ENCODE measurements around the gene ARHGAP26. TPM values are rescaled to one million over a fixed set of nuclear protein-coding genes. Genes with fewer than 3 reads are reported as not detected.

ARHGAP26 gene
- total RNA-seq, 1 donor from 2014 or later, result 8.9 TPM

GRCh38 chr5:143205883-143206195, 435.7 kb downstream of the ARHGAP26 start:
- Mint-ChIP-seq H3K9me3 (peaks cover 13% of the 10 kb centered on the region), H3K4me3 (no peak overlapping the region), H3K27ac (peak overlapping the region; percentile 54), H3K36me3 (peaks cover 6% of the 10 kb centered on the region), H3K4me1 (peaks cover 23% of the 10 kb centered on the region), H3K27me3 (ENCODE audit: low read depth) (no peaks in the 10 kb centered on the region)
- no peak for TF ChIP-seq CTCF (IDR thresholded peaks at IDR 0.05; ENCODE audit: unreplicated experiment)
- no peak for DNase-seq (ENCODE audit: low spot score in 2 of 2, unreplicated experiment in 2 of 2)

GRCh38 chr5:143206196-143207053, 436.2 kb downstream of the ARHGAP26 start:
- peaks cover 13% of the 10 kb centered on the region for H3K9me3 Mint-ChIP-seq
- no peak overlapping the region for H3K4me3 Mint-ChIP-seq
- peak overlapping the region; percentile 54 for H3K27ac Mint-ChIP-seq
- TF ChIP-seq CTCF (IDR thresholded peaks at IDR 0.05; ENCODE audit: unreplicated experiment), result no peak
- peaks cover 23% of the 10 kb centered on the region for H3K4me1 Mint-ChIP-seq
- no peaks in the 10 kb centered on the region for H3K27me3 Mint-ChIP-seq (ENCODE audit: low read depth)
- no peak for DNase-seq (ENCODE audit: low spot score in 2 of 2, unreplicated experiment in 2 of 2)
- H3K36me3 Mint-ChIP-seq, result peaks cover 6% of the 10 kb centered on the region

GRCh38 chr5:143207058-143207457, 436.9 kb downstream of the ARHGAP26 start:
- DNase-seq (ENCODE audit: low spot score in 2 of 2, unreplicated experiment in 2 of 2), result no peak
- no peak overlapping the region for H3K4me3 Mint-ChIP-seq
- H3K27ac Mint-ChIP-seq, result no peak overlapping the region
- peaks cover 25% of the 10 kb centered on the region for H3K4me1 Mint-ChIP-seq
- peaks cover 6% of the 10 kb centered on the region for H3K36me3 Mint-ChIP-seq
- TF ChIP-seq CTCF (IDR thresholded peaks at IDR 0.05; ENCODE audit: unreplicated experiment), result no peak
- no peaks in the 10 kb centered on the region for H3K27me3 Mint-ChIP-seq (ENCODE audit: low read depth)
- H3K9me3 Mint-ChIP-seq, result peaks cover 12% of the 10 kb centered on the region

- no peak overlapping the region for H3K4me3 Mint-ChIP-seq
- H3K27ac Mint-ChIP-seq, result no peak overlapping the region
- peaks cover 2% of the 10 kb centered on the region for H3K36me3 Mint-ChIP-seq
- TF ChIP-seq CTCF (IDR thresholded peaks at IDR 0.05; ENCODE audit: unreplicated experiment), result no peak
- H3K27me3 Mint-ChIP-seq (ENCODE audit: low read depth), result no peaks in the 10 kb centered on the region
- peaks cover 5% of the 10 kb centered on the region for H3K9me3 Mint-ChIP-seq
- peaks cover 29% of the 10 kb centered on the region for H3K4me1 Mint-ChIP-seq
- no peak for DNase-seq (ENCODE audit: low spot score in 2 of 2, unreplicated experiment in 2 of 2)
Measured at GRCh38 chr5:143207563-143208364, 437.6 kb downstream of the ARHGAP26 start.

- no peaks in the 10 kb centered on the region for H3K9me3 Mint-ChIP-seq
- peaks cover 32% of the 10 kb centered on the region for H3K4me1 Mint-ChIP-seq
- no peak for TF ChIP-seq CTCF (IDR thresholded peaks at IDR 0.05; ENCODE audit: unreplicated experiment)
- no peaks in the 10 kb centered on the region for H3K36me3 Mint-ChIP-seq
- no peaks in the 10 kb centered on the region for H3K27me3 Mint-ChIP-seq (ENCODE audit: low read depth)
- DNase-seq (ENCODE audit: low spot score in 2 of 2, unreplicated experiment in 2 of 2), result no peak
- no peak overlapping the region for H3K27ac Mint-ChIP-seq
- no peak overlapping the region for H3K4me3 Mint-ChIP-seq
Measured at GRCh38 chr5:143208365-143208641, 438.1 kb downstream of the ARHGAP26 start.

All from mesothelial cell of epicardium (in vitro differentiated cells).